GM13977 (cell line): ENCODE measurements around the gene FOXO1.

Experiments
- DNase-seq: peaks from one replicate; pipeline ENCODE4 v3.0.0; 2012; ENCODE audit warnings: low spot score
- CTCF ChIP-seq: IDR thresholded peaks from 2 replicates; pipeline ENCODE4 v1.5.1; 2012; ENCODE audit warnings: mild to moderate bottlenecking, control low read depth; ENCODE audit not compliant: insufficient read depth; ENCODE audit errors: extremely low read depth, missing control alignments
- in situ Hi-C: fragments of 300-500 bp; cut with MboI; formaldehyde crosslinking; loops from one replicate; pipeline ENCODE4 v1.12.0; 2022; ENCODE audit warnings: low sequenced_read_pairs, low pct_unique_long_range_greater_than_20kb, mixed read lengths, inconsistent platforms; ENCODE audit not compliant: unreplicated experiment

FOXO1 gene

GRCh38 chr13:40508127-40508526 is 158.3 kb downstream of the FOXO1 start:
- in situ Hi-C loops: no loop called here
- TF ChIP-seq CTCF: no peak
- no peak for DNase-seq

DNA sequence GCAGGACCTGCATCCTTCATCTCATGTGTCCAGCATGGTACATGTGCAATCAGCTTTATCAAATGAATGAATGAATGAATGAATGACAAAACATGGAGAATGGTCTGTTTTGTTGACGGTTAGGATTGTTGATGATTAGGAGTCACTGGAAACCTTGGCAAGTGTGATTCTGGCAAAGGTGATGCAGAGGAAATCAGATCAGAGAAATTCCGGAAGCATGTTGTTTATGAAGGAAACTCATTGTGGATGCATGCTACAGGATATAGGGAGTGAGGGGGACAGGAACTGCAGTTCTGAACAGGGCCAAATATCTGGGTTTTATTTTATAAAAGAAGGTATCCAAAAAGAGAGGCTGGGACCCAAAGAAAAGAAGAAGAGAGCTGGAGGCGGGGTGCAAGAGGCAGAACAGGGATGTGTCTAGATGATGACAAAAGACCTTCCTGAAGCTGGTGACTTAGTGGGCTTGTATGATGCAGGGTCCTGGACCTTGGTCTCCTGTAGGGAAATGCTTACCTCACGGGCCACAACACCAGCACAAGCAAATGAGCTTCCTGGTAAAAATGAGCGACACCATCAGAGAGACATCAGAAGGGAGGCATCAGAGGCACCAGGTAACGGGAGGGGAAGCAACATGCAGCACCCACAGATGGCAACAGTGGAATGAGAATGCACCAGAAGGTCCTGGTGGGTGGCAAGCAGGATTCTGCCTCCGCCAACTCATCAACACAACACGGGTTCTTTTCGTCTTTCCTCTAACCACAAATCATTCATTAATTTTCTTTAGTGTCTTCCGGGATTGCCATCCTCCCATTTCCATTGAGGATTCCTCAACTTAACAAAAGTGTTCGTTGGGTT is 159.6 kb downstream of the FOXO1 start:
- in situ Hi-C loops: no loop called here
- no peak for TF ChIP-seq CTCF
- DNase-seq: no peak
